ENCODE data around the gene RNF182.
"Not testable (repeated sequence)": the region's sequence is repeated elsewhere in the genome, so short reads cannot be mapped to it uniquely, and the experiment has no call there.

Gene RNF182

GRCh38 chr6:13931797-13932402 is 7.1 kb downstream of the RNF182 start:
- TF ChIP-seq CTCF (conservative IDR thresholded peaks at IDR 0.05; ENCODE audit: low read depth), result no peak
- no peak for DNase-seq (ENCODE audit: low spot score)
- ChIA-PET POLR2A (ENCODE audit: low non-redundant PET) (no interaction called here), CTCF (no interaction called here)
- no peak overlapping the region for H3K27ac ChIP-seq

GRCh38 chr6:13932785-13933184 is 8.0 kb downstream of the RNF182 start:
- no peak for DNase-seq (ENCODE audit: low spot score)
- no peak overlapping the region for H3K27ac ChIP-seq
- TF ChIP-seq CTCF (conservative IDR thresholded peaks at IDR 0.05; ENCODE audit: low read depth), result no peak
- ChIA-PET POLR2A (ENCODE audit: low non-redundant PET) (interaction anchor here (0.7 kb wide), 1 partner anchor 147 kb away, joined by 3 read pairs; no protein-coding TSS in a partner anchor), CTCF (no interaction called here)

- CTCF ChIA-PET, result no interaction called here
- H3K27ac ChIP-seq, result no peak overlapping the region
- POLR2A ChIA-PET (ENCODE audit: low non-redundant PET), result no interaction called here
- no peak for TF ChIP-seq CTCF (conservative IDR thresholded peaks at IDR 0.05; ENCODE audit: low read depth)
- no peak for DNase-seq (ENCODE audit: low spot score)
These were observed 10.0 kb downstream of the RNF182 start for GRCh38 chr6:13934721-13935120.

- POLR2A ChIA-PET (ENCODE audit: low non-redundant PET), result no interaction called here
- H3K27ac ChIP-seq, result no peak overlapping the region
- CTCF ChIA-PET, result no interaction called here
- no peak for DNase-seq (ENCODE audit: low spot score)
- TF ChIP-seq CTCF (conservative IDR thresholded peaks at IDR 0.05; ENCODE audit: low read depth), result no peak
These were observed 10.6 kb downstream of the RNF182 start for GRCh38 chr6:13935190-13935880.

GRCh38 chr6:13935881-13936261 is 11.1 kb downstream of the RNF182 start:
- POLR2A ChIA-PET (ENCODE audit: low non-redundant PET); CTCF ChIA-PET; H3K27ac ChIP-seq; DNase-seq (ENCODE audit: low spot score): not testable (repeated sequence)

- TF ChIP-seq CTCF (conservative IDR thresholded peaks at IDR 0.05; ENCODE audit: low read depth), result no peak
- DNase-seq (ENCODE audit: low spot score), result no peak
- ChIA-PET POLR2A (ENCODE audit: low non-redundant PET) (no interaction called here), CTCF (no interaction called here)
- H3K27ac ChIP-seq, result no peak overlapping the region
These were observed 17.1 kb downstream of the RNF182 start for GRCh38 chr6:13941902-13942301.

GRCh38 chr6:13943943-13944342 is 19.2 kb downstream of the RNF182 start:
- POLR2A ChIA-PET (ENCODE audit: low non-redundant PET), result no interaction called here
- CTCF ChIA-PET, result no interaction called here
- no peak for DNase-seq (ENCODE audit: low spot score)
- no peak overlapping the region for H3K27ac ChIP-seq
- no peak for TF ChIP-seq CTCF (conservative IDR thresholded peaks at IDR 0.05; ENCODE audit: low read depth)

Data from RWPE1 (cell line).